Endodermal cell (in vitro differentiated cells): ENCODE data around the gene KLF6. TPM values are rescaled to one million over a fixed set of nuclear protein-coding genes. Genes with fewer than 3 reads are reported as not detected.
A peak's percentile ranks its signal among the peaks of the same experiment; 100 is the strongest.

Experiments used
- DNase-seq: peaks from one replicate; pipeline ENCODE4 v3.0.0-alpha.2; 2017
- H3K27ac ChIP-seq: 2 replicates; pipeline ENCODE4 v1.5.1; 2013; ENCODE audit warnings: mild to moderate bottlenecking, low read depth, low read length, moderate library complexity
- H3K27me3 ChIP-seq: 2 replicates; pipeline ENCODE4 v1.6.1; 2013; ENCODE audit warnings: mild to moderate bottlenecking, low read length, moderate library complexity; ENCODE audit not compliant: insufficient read depth, control insufficient read depth, poor library complexity, severe bottlenecking
- H3K36me3 ChIP-seq: 2 replicates; pipeline ENCODE4 v1.7.0; 2013; ENCODE audit warnings: mild to moderate bottlenecking, low read length, moderate library complexity; ENCODE audit not compliant: control insufficient read depth, insufficient read depth
- H3K4me1 ChIP-seq: one replicate; pipeline ENCODE4 v1.7.0; 2013; ENCODE audit warnings: low read length; ENCODE audit not compliant: control insufficient read depth, insufficient read depth
- H3K4me3 ChIP-seq: 2 replicates; pipeline ENCODE4 v1.5.1; 2013; ENCODE audit warnings: mild to moderate bottlenecking, low read length, moderate library complexity
- H3K9ac ChIP-seq: 2 replicates; pipeline ENCODE4 v1.6.1; 2013; ENCODE audit warnings: mild to moderate bottlenecking, low read length, moderate library complexity; ENCODE audit not compliant: poor library complexity, severe bottlenecking; ENCODE audit errors: extremely low read depth
- H3K9me3 ChIP-seq: 2 replicates; pipeline ENCODE4 v1.6.1; 2013; ENCODE audit warnings: mild to moderate bottlenecking, low read length, moderate library complexity; ENCODE audit not compliant: control insufficient read depth
- H3K27ac Mint-ChIP-seq: 2 replicates; pipeline ENCODE4 v1.8.0; 2020; ENCODE audit warnings: mixed read lengths
- H3K27me3 Mint-ChIP-seq: 2 replicates; pipeline ENCODE4 v1.8.0; 2021; ENCODE audit warnings: mild to moderate bottlenecking, mixed read lengths; ENCODE audit not compliant: insufficient read depth
- H3K36me3 Mint-ChIP-seq: 2 replicates; pipeline ENCODE4 v1.8.0; 2020; ENCODE audit warnings: low read depth, mixed read lengths
- H3K4me1 Mint-ChIP-seq: 2 replicates; pipeline ENCODE4 v1.8.0; 2020; ENCODE audit warnings: mixed read lengths
- H3K4me3 Mint-ChIP-seq: 2 replicates; pipeline ENCODE4 v1.8.0; 2020; ENCODE audit warnings: mild to moderate bottlenecking, moderate library complexity, mixed read lengths
- H3K9me3 Mint-ChIP-seq: 2 replicates; pipeline ENCODE4 v1.8.0; 2020; ENCODE audit warnings: mild to moderate bottlenecking, mixed read lengths
- CTCF ChIP-seq: fragments of 200-600 bp; sonication (generic); conservative IDR thresholded peaks from 2 replicates; pipeline ENCODE4 v1.5.0; 2021; ENCODE audit warnings: antibody characterized with exemption, mild to moderate bottlenecking
- WGBS, 2 experiments: methylation state at CpG; one replicate each; pipeline versions ENCODE4 v1.1.5 to v1.1.7; 2013; ENCODE audit warnings: missing lambda C conversion rate in 2 of 2, mixed read lengths in 1 of 2; ENCODE audit not compliant: insufficient coverage in 1 of 2, insufficient read length in 1 of 2; 5-methylcytosine and 5-hydroxymethylcytosine counted together
- total RNA-seq, 2 donors: library from RNA; stranded (reverse); fragmentation: NEBNext Ultra II Directional in 1 of 2; extraction: Animal tissue kit (Norgen Biotek cat#: 25700) in 1 of 2; gene quantifications; 2 replicates in 1 of 2; 3 replicates in 1 of 2; pipeline ENCODE4 v1.2.1, GENCODE V29; 2021

The KLF6 gene
- total RNA-seq, 2 donors from 2014 or later = 59.0 to 71.2 TPM

- H3K4me1 ChIP-seq = peaks cover 14% of the 10 kb centered on the region
- no peaks in the 10 kb centered on the region for H3K9me3 Mint-ChIP-seq
- peaks cover 36% of the 10 kb centered on the region for H3K36me3 ChIP-seq
- 88 to 90% methylated on average over 10 of the region's 10 CpGs for WGBS, 2 experiments
- H3K9ac ChIP-seq = no peak overlapping the region
- H3K4me3 ChIP-seq = no peak overlapping the region
- no peak overlapping the region for H3K4me3 Mint-ChIP-seq
- DNase-seq = peak; percentile 36
- TF ChIP-seq CTCF = no peak
- no peaks in the 10 kb centered on the region for H3K27me3 Mint-ChIP-seq
- H3K27ac ChIP-seq = no peak overlapping the region
- no peaks in the 10 kb centered on the region for H3K9me3 ChIP-seq
- no peak overlapping the region for H3K27ac Mint-ChIP-seq
- peaks cover 31% of the 10 kb centered on the region for H3K4me1 Mint-ChIP-seq
- peaks cover 28% of the 10 kb centered on the region for H3K36me3 Mint-ChIP-seq
- no peaks in the 10 kb centered on the region for H3K27me3 ChIP-seq
Measured at GRCh38 chr10:3773460-3774017, 11.5 kb downstream of the KLF6 start.

GRCh38 chr10:3772361-3773171 is 12.4 kb downstream of the KLF6 start:
- H3K27ac ChIP-seq = no peak overlapping the region
- WGBS, 2 experiments = 94 to 100% methylated on average over 7 to 10 of the region's 10 CpGs

GRCh38 chr10:3770611-3771110 is 14.3 kb downstream of the KLF6 start:
- DNase-seq = no peak
- Histone ChIP-seq H3K9ac (no peak overlapping the region), H3K4me3 (no peak overlapping the region), H3K27ac (no peak overlapping the region), H3K9me3 (no peaks in the 10 kb centered on the region), H3K36me3 (peaks cover 9% of the 10 kb centered on the region), H3K4me1 (no peaks in the 10 kb centered on the region), H3K27me3 (no peaks in the 10 kb centered on the region)
- no peak for TF ChIP-seq CTCF
- 95 to 100% methylated on average over 1 to 8 of the region's 8 CpGs for WGBS, 2 experiments
- Mint-ChIP-seq H3K4me3 (no peak overlapping the region), H3K27ac (no peak overlapping the region), H3K9me3 (no peaks in the 10 kb centered on the region), H3K36me3 (peaks cover 4% of the 10 kb centered on the region), H3K27me3 (peaks cover 6% of the 10 kb centered on the region), H3K4me1 (peaks cover 20% of the 10 kb centered on the region)

More at GRCh38 chr10:3772361-3773171, 12.4 kb downstream of the KLF6 start:
- H3K27ac Mint-ChIP-seq = no peak overlapping the region
- H3K4me3 Mint-ChIP-seq = no peak overlapping the region
- peak; percentile 43 for DNase-seq
- no peaks in the 10 kb centered on the region for H3K27me3 Mint-ChIP-seq
- H3K36me3 Mint-ChIP-seq = peaks cover 19% of the 10 kb centered on the region
- Histone ChIP-seq H3K4me3 (no peak overlapping the region), H3K9me3 (no peaks in the 10 kb centered on the region), H3K36me3 (peaks cover 27% of the 10 kb centered on the region), H3K4me1 (peaks cover 6% of the 10 kb centered on the region), H3K27me3 (no peaks in the 10 kb centered on the region), H3K9ac (no peak overlapping the region)
- peaks cover 23% of the 10 kb centered on the region for H3K4me1 Mint-ChIP-seq
- no peaks in the 10 kb centered on the region for H3K9me3 Mint-ChIP-seq
- TF ChIP-seq CTCF = no peak
